ENCODE data around the gene PYGL. TPM values are rescaled to one million over a fixed set of nuclear protein-coding genes. Genes with fewer than 3 reads are reported as not detected.

The PYGL gene
- total and polyA plus RNA-seq, 8 donors = 6.7 to 35.6 (median 17.9) TPM

GRCh38 chr14:50855558-50855957, 88.7 kb downstream of the PYGL start:
- Histone ChIP-seq H3K4me1 (peaks cover 6 to 15% (median 11%) of the 10 kb centered on the region in 4 donors), H3K27me3 (no peaks in the 10 kb centered on the region), H3K36me3 (no peaks in the 10 kb centered on the region), H3K4me3 (no peak overlapping the region), H3K9me3 (no peaks in the 10 kb centered on the region), H3K27ac (no peak overlapping the region)
- DNase-seq = no peak
- WGBS, 5 donors = 37 to 70% (median 53%) methylated on average over 1 of the region's 1 CpG
- TF ChIP-seq POLR2A (IDR thresholded peaks at IDR 0.05) = no peak
- no peak for TF ChIP-seq EP300 (IDR thresholded peaks at IDR 0.05)
- TF ChIP-seq POLR2AphosphoS5 (IDR thresholded peaks at IDR 0.05) = no peak
- TF ChIP-seq, protein P1, sequence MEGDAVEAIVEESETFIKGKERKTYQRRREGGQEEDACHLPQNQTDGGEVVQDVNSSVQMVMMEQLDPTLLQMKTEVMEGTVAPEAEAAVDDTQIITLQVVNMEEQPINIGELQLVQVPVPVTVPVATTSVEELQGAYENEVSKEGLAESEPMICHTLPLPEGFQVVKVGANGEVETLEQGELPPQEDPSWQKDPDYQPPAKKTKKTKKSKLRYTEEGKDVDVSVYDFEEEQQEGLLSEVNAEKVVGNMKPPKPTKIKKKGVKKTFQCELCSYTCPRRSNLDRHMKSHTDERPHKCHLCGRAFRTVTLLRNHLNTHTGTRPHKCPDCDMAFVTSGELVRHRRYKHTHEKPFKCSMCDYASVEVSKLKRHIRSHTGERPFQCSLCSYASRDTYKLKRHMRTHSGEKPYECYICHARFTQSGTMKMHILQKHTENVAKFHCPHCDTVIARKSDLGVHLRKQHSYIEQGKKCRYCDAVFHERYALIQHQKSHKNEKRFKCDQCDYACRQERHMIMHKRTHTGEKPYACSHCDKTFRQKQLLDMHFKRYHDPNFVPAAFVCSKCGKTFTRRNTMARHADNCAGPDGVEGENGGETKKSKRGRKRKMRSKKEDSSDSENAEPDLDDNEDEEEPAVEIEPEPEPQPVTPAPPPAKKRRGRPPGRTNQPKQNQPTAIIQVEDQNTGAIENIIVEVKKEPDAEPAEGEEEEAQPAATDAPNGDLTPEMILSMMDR (IDR thresholded peaks at IDR 0.05) = no peak
- intact Hi-C loops (cut with DNase I; ENCODE audit: low total_unique reads) = no loop called here

Other genes starting within 250 kb of the PYGL start
- gene NIN, start 113.3 kb downstream of the PYGL start, total RNA-seq = 10 to 100 TPM; 13.3 to 70.5 (median 39.7) TPM
- gene NIN, start 113.3 kb downstream of the PYGL start, polyA plus RNA-seq = 1 to 10 TPM; 5.3 to 9.5 (median 5.8) TPM
- not detected for gene ABHD12B, start 72.4 kb downstream of the PYGL start, total RNA-seq
- under 1 TPM in 1 of 3 donors, not detected in 2; 0.23 TPM for gene ABHD12B, start 72.4 kb downstream of the PYGL start, polyA plus RNA-seq
- 10 to 100 TPM in 1 of 5 donors, 1 to 10 TPM in 3, under 1 TPM in 1; 0.45 to 15.1 (median 1.9) TPM for gene TRIM9, start 150.6 kb upstream of the PYGL start, total RNA-seq
- gene TRIM9, start 150.6 kb upstream of the PYGL start, polyA plus RNA-seq = 1 to 10 TPM in 1 of 3 donors, under 1 TPM in 2; 0.70 to 1.2 (median 0.76) TPM